ENCODE data around the gene LETMD1.
"Not testable (repeated sequence)": the region's sequence is repeated elsewhere in the genome, so short reads cannot be mapped to it uniquely, and the experiment has no call there.

LETMD1 gene

GRCh38 chr12:51078346-51078745 lies 30.2 kb downstream of the LETMD1 start:
- not testable (repeated sequence) for DNase-seq

DNA sequence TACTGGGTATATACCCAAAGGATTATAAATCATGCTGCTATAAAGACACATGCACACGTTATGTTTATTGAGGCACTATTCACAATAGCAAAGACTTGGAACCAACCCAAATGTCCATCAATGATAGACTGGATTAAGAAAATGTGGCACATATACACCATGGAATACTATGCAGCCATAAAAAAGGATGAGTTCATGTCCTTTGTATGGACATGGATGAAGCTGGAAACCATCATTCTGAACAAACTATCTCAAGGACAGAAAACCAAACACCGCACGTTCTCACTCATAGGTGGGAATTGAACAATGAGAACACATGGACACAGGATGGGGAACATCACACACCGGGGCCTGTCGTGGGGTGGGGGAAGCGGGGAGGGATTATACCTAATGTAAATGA lies 30.7 kb downstream of the LETMD1 start:
- not testable (repeated sequence) for DNase-seq

DNA sequence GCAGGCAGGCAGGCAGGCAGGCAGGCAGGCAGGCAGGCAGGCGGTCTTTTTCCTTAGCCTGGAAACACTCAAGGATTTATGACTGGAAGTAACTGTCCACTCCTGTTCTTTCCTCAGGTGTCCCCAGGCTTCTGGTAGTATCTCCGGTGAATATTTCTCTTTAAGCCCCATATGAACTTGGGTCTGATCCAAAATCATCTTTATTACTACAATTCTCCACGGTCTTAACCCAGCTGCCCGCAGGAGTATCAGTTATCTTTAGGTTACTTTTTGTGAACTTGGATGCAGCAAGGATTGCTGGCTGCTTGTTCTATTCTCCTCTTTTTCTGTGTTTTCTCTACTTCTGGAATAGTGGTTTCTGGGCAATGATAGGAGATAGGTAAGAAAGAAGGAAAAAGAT lies 32.0 kb downstream of the LETMD1 start:
- no peak for DNase-seq

GRCh38 chr12:51081421-51081820 lies 33.3 kb downstream of the LETMD1 start:
- no peak for DNase-seq

DNA sequence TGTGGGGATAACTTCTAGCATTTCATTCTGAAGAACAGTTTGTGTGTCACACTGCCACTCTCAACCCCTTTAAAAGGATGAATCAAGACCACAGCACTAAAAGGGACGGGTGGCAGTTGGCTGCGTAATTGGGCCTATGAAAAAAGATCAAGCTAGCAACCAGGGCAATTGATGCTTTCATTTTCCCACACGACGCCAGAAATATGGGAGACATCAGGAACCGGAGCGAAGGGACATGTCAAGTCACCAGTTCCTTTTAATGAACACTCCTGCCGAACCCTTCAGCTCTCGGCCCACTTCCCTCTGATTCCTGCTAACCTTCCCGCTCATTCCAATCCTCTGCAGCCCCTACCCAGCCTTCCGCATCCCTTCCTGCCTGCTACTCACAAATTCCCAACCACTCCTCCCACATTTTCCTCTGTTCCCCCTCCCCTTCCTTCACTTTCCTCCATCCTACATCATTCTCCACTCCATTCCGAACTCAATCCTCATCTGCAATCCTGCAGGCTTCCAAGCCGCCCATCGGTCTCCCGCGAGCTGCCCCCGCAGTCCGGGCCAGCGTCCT lies 34.5 kb downstream of the LETMD1 start:
- DNase-seq: peak; percentile 24

DNA sequence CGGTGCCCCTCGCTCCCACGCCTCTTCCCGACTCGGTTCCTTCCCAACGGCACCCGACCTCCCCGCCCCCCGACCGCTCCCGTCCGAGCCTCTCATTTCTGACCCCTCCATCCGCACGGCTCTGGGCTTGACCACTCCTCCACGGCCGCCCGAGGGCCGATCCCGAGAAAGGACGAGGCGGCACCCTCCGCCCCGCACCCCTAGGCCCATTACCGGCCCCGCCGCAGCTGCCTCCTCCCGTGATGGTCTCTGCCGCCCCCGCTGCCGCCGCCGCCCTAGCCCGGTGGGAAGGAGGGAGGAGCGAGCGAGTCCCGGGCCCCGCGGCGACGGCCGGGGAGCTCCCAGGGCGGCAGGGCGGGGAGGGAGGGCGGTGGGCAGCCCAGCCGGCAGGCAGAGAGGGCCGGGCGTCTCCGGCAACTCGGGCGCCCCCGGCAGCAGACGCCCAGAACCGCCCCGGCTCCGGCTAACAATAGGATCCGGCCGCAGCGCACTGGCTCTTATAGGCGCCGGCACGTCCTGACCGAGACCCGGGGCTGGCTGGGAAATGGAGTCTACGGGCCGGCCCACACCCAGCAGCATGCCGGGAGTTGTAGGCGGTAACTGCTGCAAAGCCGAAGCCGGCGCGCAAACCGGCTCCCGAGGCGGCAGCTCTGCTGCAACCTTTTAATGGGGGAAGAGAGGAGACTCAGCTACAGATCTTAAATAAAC lies 35.2 kb downstream of the LETMD1 start, which contains the start of gene CSRNP2:
Gene CSRNP2, minus strand, starts transcription at position 471 of the 708 bp plus-strand sequence. CDS start 7,035 bp downstream, outside the sequence.
- DNase-seq: peak; percentile 86

- no peak for DNase-seq
Measured at GRCh38 chr12:51085757-51086156, 37.6 kb downstream of the LETMD1 start.

DNA sequence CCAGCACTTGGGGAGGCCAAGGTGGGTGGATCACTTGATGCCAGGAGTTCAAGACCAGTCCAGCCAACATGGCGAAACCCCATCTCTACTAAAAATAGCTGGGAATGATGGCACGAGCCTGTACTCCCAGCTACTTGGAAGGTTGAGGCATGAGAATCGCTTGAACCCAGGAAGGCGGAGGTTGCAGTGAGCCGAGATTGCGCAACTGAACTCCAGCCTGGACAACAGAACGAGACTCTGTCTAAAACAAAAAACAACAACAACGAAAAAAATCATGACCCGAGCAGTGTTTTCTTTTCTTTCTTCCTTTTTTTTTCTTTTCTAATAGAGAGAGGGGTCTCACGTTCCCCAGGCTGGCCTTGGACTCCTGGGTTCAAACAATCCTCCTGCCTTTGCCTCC lies 38.8 kb downstream of the LETMD1 start:
- no peak for DNase-seq

DNA sequence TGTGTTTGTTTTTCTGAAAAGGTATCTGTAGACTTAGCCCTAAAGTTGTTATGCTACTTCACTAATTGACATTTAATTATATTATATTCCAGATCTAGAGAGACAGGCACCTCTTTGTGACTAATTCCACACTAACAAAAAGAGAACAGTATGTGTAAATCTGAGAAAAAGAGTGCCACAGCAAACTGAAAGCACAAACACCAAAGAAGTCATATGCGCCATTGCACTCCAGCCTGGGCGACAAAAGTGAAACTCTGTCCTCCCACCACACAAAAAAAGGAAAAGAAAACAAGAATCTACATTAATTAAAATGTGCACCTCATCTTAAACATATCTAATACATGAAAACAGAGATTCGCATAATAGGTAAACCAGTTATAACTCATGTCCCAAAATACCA lies 39.7 kb downstream of the LETMD1 start:
- no peak for DNase-seq

- no peak for DNase-seq
Measured at GRCh38 chr12:51090705-51091229, 42.6 kb downstream of the LETMD1 start.

- DNase-seq: no peak
Measured at GRCh38 chr12:51098611-51099010, 50.5 kb downstream of the LETMD1 start.

- DNase-seq: no peak
Measured at GRCh38 chr12:51103977-51104376, 55.9 kb downstream of the LETMD1 start.

DNA sequence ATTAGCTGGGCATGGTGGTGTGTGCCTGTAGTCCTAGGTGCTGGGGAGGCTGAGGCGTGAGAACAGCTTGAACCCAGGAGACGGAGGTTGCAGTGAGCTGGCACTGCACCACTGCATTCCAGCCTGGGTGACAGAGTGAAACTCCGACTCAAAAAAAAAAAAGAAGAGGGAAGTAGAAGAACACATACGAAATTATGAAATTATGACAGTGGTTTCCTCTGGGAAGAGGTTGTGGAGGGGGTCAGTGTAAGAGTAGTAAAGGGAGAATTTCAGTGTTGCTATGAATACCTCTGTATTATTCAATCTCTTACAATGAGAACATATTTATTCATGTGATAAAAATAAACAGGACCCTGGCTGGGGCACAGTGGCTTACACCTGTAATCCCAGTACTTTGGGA lies 60.0 kb downstream of the LETMD1 start:
- DNase-seq: no peak
